ENCODE measurements around the gene NINJ2. TPM values are rescaled to one million over a fixed set of nuclear protein-coding genes. Genes with fewer than 3 reads are reported as not detected.

NINJ2 gene
- polyA plus RNA-seq, 2 donors, result 3.3 to 10.9 TPM

GRCh38 chr12:546920-547845, 116.1 kb downstream of the NINJ2 start:
- WGBS, 2 donors, result 28 to 29% methylated on average over 44 of the region's 44 CpGs
- Histone ChIP-seq H3K36me3 (ENCODE audit: control insufficient read depth in 2 of 2, insufficient read depth in 2 of 2, low read length in 1 of 2) (no peaks in the 10 kb centered on the region), H3K27ac (ENCODE audit: low read depth in 2 of 2, low read length in 1 of 2) (no peak overlapping the region), H3K27me3 (ENCODE audit: control insufficient read depth in 1 of 2, insufficient read depth in 2 of 2, low read length in 2 of 2) (no peaks in the 10 kb centered on the region), H3K9me3 (ENCODE audit: control insufficient read depth in 2 of 2, insufficient read depth in 1 of 2, low read depth in 1 of 2, low read length in 1 of 2) (no peaks in the 10 kb centered on the region), H3K4me3 (ENCODE audit: low read depth in 1 of 2, low read length in 2 of 2) (no peak overlapping the region), H3K4me1 (ENCODE audit: control insufficient read depth in 2 of 2, insufficient read depth in 2 of 2, low read length in 1 of 2) (peaks cover 1 to 5% of the 10 kb centered on the region in 2 donors)

GRCh38 chr12:546265-546919, 116.9 kb downstream of the NINJ2 start:
- Histone ChIP-seq H3K27ac (ENCODE audit: low read depth in 2 of 2, low read length in 1 of 2) (no peak overlapping the region), H3K9me3 (ENCODE audit: control insufficient read depth in 2 of 2, insufficient read depth in 1 of 2, low read depth in 1 of 2, low read length in 1 of 2) (no peaks in the 10 kb centered on the region), H3K27me3 (ENCODE audit: control insufficient read depth in 1 of 2, insufficient read depth in 2 of 2, low read length in 2 of 2) (no peaks in the 10 kb centered on the region), H3K4me1 (ENCODE audit: control insufficient read depth in 2 of 2, insufficient read depth in 2 of 2, low read length in 1 of 2) (peaks cover under 1 to 9% of the 10 kb centered on the region in 2 donors), H3K36me3 (ENCODE audit: control insufficient read depth in 2 of 2, insufficient read depth in 2 of 2, low read length in 1 of 2) (no peaks in the 10 kb centered on the region), H3K4me3 (ENCODE audit: low read depth in 1 of 2, low read length in 2 of 2) (no peak overlapping the region)
- WGBS, 2 donors, result 67 to 76% methylated on average over 33 to 41 of the region's 41 CpGs

GRCh38 chr12:545835-546234, 117.4 kb downstream of the NINJ2 start:
- WGBS, 2 donors, result 81 to 83% methylated on average over 6 of the region's 6 CpGs
- H3K27ac ChIP-seq (ENCODE audit: low read depth in 2 of 2, low read length in 1 of 2), result no peak overlapping the region
- H3K4me1 ChIP-seq (ENCODE audit: control insufficient read depth in 2 of 2, insufficient read depth in 2 of 2, low read length in 1 of 2), result peaks cover 3 to 15% of the 10 kb centered on the region in 2 donors
- H3K9me3 ChIP-seq (ENCODE audit: control insufficient read depth in 2 of 2, insufficient read depth in 1 of 2, low read depth in 1 of 2, low read length in 1 of 2), result no peaks in the 10 kb centered on the region
- no peaks in the 10 kb centered on the region for H3K36me3 ChIP-seq (ENCODE audit: control insufficient read depth in 2 of 2, insufficient read depth in 2 of 2, low read length in 1 of 2)
- no peaks in the 10 kb centered on the region for H3K27me3 ChIP-seq (ENCODE audit: control insufficient read depth in 1 of 2, insufficient read depth in 2 of 2, low read length in 2 of 2)
- H3K4me3 ChIP-seq (ENCODE audit: low read depth in 1 of 2, low read length in 2 of 2), result no peak overlapping the region

GRCh38 chr12:544941-545635, 118.2 kb downstream of the NINJ2 start:
- Histone ChIP-seq H3K36me3 (ENCODE audit: control insufficient read depth in 2 of 2, insufficient read depth in 2 of 2, low read length in 1 of 2) (no peaks in the 10 kb centered on the region), H3K4me1 (ENCODE audit: control insufficient read depth in 2 of 2, insufficient read depth in 2 of 2, low read length in 1 of 2) (peaks cover 3 to 16% of the 10 kb centered on the region in 2 donors), H3K27ac (ENCODE audit: low read depth in 2 of 2, low read length in 1 of 2) (no peak overlapping the region), H3K27me3 (ENCODE audit: control insufficient read depth in 1 of 2, insufficient read depth in 2 of 2, low read length in 2 of 2) (no peaks in the 10 kb centered on the region), H3K9me3 (ENCODE audit: control insufficient read depth in 2 of 2, insufficient read depth in 1 of 2, low read depth in 1 of 2, low read length in 1 of 2) (no peaks in the 10 kb centered on the region), H3K4me3 (ENCODE audit: low read depth in 1 of 2, low read length in 2 of 2) (no peak overlapping the region)
- WGBS, 2 donors, result 83 to 86% methylated on average over 9 of the region's 9 CpGs

- Histone ChIP-seq H3K36me3 (ENCODE audit: control insufficient read depth in 2 of 2, insufficient read depth in 2 of 2, low read length in 1 of 2) (no peaks in the 10 kb centered on the region), H3K9me3 (ENCODE audit: control insufficient read depth in 2 of 2, insufficient read depth in 1 of 2, low read depth in 1 of 2, low read length in 1 of 2) (no peaks in the 10 kb centered on the region), H3K27ac (ENCODE audit: low read depth in 2 of 2, low read length in 1 of 2) (no peak overlapping the region), H3K4me1 (ENCODE audit: control insufficient read depth in 2 of 2, insufficient read depth in 2 of 2, low read length in 1 of 2) (peaks cover 6 to 16% of the 10 kb centered on the region in 2 donors), H3K27me3 (ENCODE audit: control insufficient read depth in 1 of 2, insufficient read depth in 2 of 2, low read length in 2 of 2) (no peaks in the 10 kb centered on the region), H3K4me3 (ENCODE audit: low read depth in 1 of 2, low read length in 2 of 2) (no peak overlapping the region)
- 82 to 92% methylated on average over 8 of the region's 8 CpGs for WGBS, 2 donors
Measured at GRCh38 chr12:544142-544541, 119.1 kb downstream of the NINJ2 start.

- WGBS, 2 donors, result 90 to 91% methylated on average over 7 to 9 of the region's 9 CpGs
- Histone ChIP-seq H3K36me3 (ENCODE audit: control insufficient read depth in 2 of 2, insufficient read depth in 2 of 2, low read length in 1 of 2) (no peaks in the 10 kb centered on the region), H3K27me3 (ENCODE audit: control insufficient read depth in 1 of 2, insufficient read depth in 2 of 2, low read length in 2 of 2) (no peaks in the 10 kb centered on the region), H3K4me1 (ENCODE audit: control insufficient read depth in 2 of 2, insufficient read depth in 2 of 2, low read length in 1 of 2) (peaks cover 6 to 20% of the 10 kb centered on the region in 2 donors), H3K9me3 (ENCODE audit: control insufficient read depth in 2 of 2, insufficient read depth in 1 of 2, low read depth in 1 of 2, low read length in 1 of 2) (no peaks in the 10 kb centered on the region), H3K27ac (ENCODE audit: low read depth in 2 of 2, low read length in 1 of 2) (no peak overlapping the region), H3K4me3 (ENCODE audit: low read depth in 1 of 2, low read length in 2 of 2) (no peak overlapping the region)
Measured at GRCh38 chr12:543114-543451, 120.2 kb downstream of the NINJ2 start.

- H3K4me3 ChIP-seq (ENCODE audit: low read depth in 1 of 2, low read length in 2 of 2), result no peak overlapping the region
- peaks cover 6 to 20% of the 10 kb centered on the region in 2 donors for H3K4me1 ChIP-seq (ENCODE audit: control insufficient read depth in 2 of 2, insufficient read depth in 2 of 2, low read length in 1 of 2)
- H3K9me3 ChIP-seq (ENCODE audit: control insufficient read depth in 2 of 2, insufficient read depth in 1 of 2, low read depth in 1 of 2, low read length in 1 of 2), result no peaks in the 10 kb centered on the region
- no peaks in the 10 kb centered on the region for H3K36me3 ChIP-seq (ENCODE audit: control insufficient read depth in 2 of 2, insufficient read depth in 2 of 2, low read length in 1 of 2)
- WGBS, 2 donors, result 71 to 73% methylated on average over 8 of the region's 8 CpGs
- H3K27ac ChIP-seq (ENCODE audit: low read depth in 2 of 2, low read length in 1 of 2), result peak overlapping the region in 1 of 2 donors; percentile 27
- H3K27me3 ChIP-seq (ENCODE audit: control insufficient read depth in 1 of 2, insufficient read depth in 2 of 2, low read length in 2 of 2), result no peaks in the 10 kb centered on the region
Measured at GRCh38 chr12:542395-543113, 120.7 kb downstream of the NINJ2 start.

GRCh38 chr12:541676-542324, 121.4 kb downstream of the NINJ2 start:
- 60 to 63% methylated on average over 8 of the region's 9 CpGs for WGBS, 2 donors
- H3K36me3 ChIP-seq (ENCODE audit: control insufficient read depth in 2 of 2, insufficient read depth in 2 of 2, low read length in 1 of 2), result no peaks in the 10 kb centered on the region
- H3K27me3 ChIP-seq (ENCODE audit: control insufficient read depth in 1 of 2, insufficient read depth in 2 of 2, low read length in 2 of 2), result no peaks in the 10 kb centered on the region
- H3K4me1 ChIP-seq (ENCODE audit: control insufficient read depth in 2 of 2, insufficient read depth in 2 of 2, low read length in 1 of 2), result peaks cover 6 to 20% of the 10 kb centered on the region in 2 donors
- H3K9me3 ChIP-seq (ENCODE audit: control insufficient read depth in 2 of 2, insufficient read depth in 1 of 2, low read depth in 1 of 2, low read length in 1 of 2), result no peaks in the 10 kb centered on the region
- peak overlapping the region in 1 of 2 donors; percentile 50 for H3K27ac ChIP-seq (ENCODE audit: low read depth in 2 of 2, low read length in 1 of 2)
- no peak overlapping the region for H3K4me3 ChIP-seq (ENCODE audit: low read depth in 1 of 2, low read length in 2 of 2)

Data from esophagus (tissue), 2 donors.